AG04450 (cell line): ENCODE results near the gene PCAT7. TPM values are rescaled to one million over a fixed set of nuclear protein-coding genes. Genes with fewer than 3 reads are reported as not detected.
"Not testable (repeated sequence)": the region's sequence is repeated elsewhere in the genome, so short reads cannot be mapped to it uniquely, and the experiment has no call there.

Experiments
- CTCF ChIA-PET: fragments of 300-600, 350-600 bp; formaldehyde crosslinking; extraction: SDS; loops from one replicate; lab custom pipeline; 2022; ENCODE audit warnings: antibody characterized with exemption, inconsistent platforms; lab: Charles Lee
- POLR2A ChIA-PET: fragments of 350-600 bp; formaldehyde crosslinking; extraction: SDS; loops from one replicate; lab custom pipeline; 2021; ENCODE audit warnings: antibody characterized with exemption, inconsistent platforms; lab: Yijun Ruan, JAX
- DNase-seq: peaks from one replicate; pipeline ENCODE4 v3.0.0-alpha.2; 2011; ENCODE audit warnings: low read depth, low spot score
- H3K27ac ChIP-seq: one replicate; pipeline ENCODE4 v1.5.1; 2012; ENCODE audit warnings: low read depth, low read length, control low read depth
- H3K27me3 ChIP-seq: one replicate; pipeline ENCODE4 v1.6.0; 2012; ENCODE audit warnings: low read length; ENCODE audit not compliant: control insufficient read depth, insufficient read depth
- H3K4me3 ChIP-seq: 2 replicates; pipeline ENCODE4 v1.5.1; 2011; ENCODE audit warnings: mild to moderate bottlenecking, low read depth, low read length, control low read depth
- H3K9me3 ChIP-seq: 2 replicates; pipeline ENCODE4 v1.5.1; 2012; ENCODE audit warnings: low read length; ENCODE audit not compliant: control insufficient read depth, insufficient read depth
- polyA minus RNA-seq: library from RNA; depleted of rRNA, polyadenylated mRNA; stranded (reverse); fragments of >200 nt; gene quantifications from 2 replicates; pipeline ENCODE4 v1.2.3, GENCODE V29; 2011; rRNA and poly(A)+ RNA removed
- polyA plus RNA-seq: library from polyadenylated mRNA; depleted of rRNA; stranded (reverse); fragments of >200 nt; gene quantifications from 2 replicates; pipeline ENCODE4 v1.2.3, GENCODE V29; 2011; rRNA removed
- TF ChIP-seq, protein P1 (sequence below): IDR thresholded peaks from 2 replicates; pipeline ENCODE4 v1.5.1; 2011; ENCODE audit warnings: low read depth, low read length, control low read depth, inconsistent platforms

PCAT7 gene
- not detected in 2 replicates for polyA plus RNA-seq
- not detected in 2 replicates for polyA minus RNA-seq

DNA sequence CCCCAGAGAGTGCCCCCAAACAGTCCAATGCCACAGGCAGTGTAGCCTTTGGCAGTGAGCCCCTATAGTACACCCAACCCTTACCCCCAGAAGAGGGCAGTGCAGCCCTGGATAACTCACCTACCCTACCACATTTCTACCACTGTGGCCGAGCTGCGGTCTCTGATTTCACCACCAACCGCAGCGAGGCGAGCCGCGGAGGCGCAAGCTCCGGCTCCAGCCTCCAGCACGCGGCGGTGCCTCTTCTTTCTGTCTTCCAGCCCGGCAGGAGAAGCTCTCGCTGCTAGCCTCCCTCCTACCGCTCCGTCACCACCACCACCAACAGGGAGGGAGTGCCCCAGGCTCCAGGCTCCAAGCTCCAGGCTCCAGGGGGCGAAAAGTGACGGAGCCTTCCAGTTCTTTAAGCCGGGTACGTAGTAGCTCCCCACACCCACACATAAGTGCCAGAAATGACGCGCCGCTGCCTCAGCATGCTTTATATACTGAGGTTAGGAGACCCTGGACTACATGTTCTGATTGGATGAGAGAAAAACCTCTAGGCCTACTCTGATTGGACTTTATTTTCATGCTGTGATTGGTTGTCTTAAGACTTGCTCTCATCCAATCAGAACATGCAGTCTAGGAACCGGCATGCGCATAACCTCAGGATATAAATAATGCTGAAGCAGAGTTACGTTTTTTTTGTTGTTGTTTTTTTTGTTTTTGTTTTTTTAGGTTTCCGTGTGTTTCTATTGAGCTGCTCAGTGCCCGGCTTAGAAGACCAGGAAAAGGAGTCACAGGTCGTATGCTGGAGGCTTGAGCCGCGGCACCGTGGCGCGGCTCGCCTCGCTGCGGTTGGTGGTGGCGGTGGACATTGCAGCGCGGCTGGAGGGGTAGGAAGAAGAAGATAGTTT, at the start of gene PCAT7:
Gene PCAT7, plus strand, starts transcription at position 645 of the 893 bp plus-strand sequence.
- H3K4me3 ChIP-seq = no peak within 1 kb of the TSS
- H3K9me3 ChIP-seq = no peaks in the 10 kb centered on the region; the same call in 1 of the 2 replicates
- ChIA-PET CTCF (no interaction called here), POLR2A (no interaction called here)
- TF ChIP-seq, protein P1, sequence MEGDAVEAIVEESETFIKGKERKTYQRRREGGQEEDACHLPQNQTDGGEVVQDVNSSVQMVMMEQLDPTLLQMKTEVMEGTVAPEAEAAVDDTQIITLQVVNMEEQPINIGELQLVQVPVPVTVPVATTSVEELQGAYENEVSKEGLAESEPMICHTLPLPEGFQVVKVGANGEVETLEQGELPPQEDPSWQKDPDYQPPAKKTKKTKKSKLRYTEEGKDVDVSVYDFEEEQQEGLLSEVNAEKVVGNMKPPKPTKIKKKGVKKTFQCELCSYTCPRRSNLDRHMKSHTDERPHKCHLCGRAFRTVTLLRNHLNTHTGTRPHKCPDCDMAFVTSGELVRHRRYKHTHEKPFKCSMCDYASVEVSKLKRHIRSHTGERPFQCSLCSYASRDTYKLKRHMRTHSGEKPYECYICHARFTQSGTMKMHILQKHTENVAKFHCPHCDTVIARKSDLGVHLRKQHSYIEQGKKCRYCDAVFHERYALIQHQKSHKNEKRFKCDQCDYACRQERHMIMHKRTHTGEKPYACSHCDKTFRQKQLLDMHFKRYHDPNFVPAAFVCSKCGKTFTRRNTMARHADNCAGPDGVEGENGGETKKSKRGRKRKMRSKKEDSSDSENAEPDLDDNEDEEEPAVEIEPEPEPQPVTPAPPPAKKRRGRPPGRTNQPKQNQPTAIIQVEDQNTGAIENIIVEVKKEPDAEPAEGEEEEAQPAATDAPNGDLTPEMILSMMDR = no peak
- H3K27me3 ChIP-seq = peaks cover 2% of the 10 kb centered on the region
- no peak for DNase-seq
- no peak within 1 kb of the TSS for H3K27ac ChIP-seq

DNA sequence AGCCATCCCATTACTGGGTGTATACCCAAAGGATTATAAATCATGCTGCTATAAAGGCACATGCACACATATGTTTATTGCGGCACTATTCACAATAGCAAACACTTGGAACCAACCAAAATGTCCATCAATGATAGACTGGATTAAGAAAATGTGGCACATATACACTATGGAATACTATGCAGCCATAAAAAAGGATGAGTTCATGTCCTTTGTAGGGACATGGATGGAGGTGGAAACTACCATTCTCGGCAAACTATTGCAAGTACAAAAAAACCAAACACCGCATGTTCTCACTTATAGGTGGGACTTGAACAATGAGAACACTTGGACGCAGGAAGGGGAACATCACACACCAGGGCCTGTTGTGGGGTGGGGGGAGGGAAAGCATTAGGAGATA, 48.5 kb upstream of the PCAT7 start:
- DNase-seq, H3K27me3 ChIP-seq, CTCF ChIA-PET, H3K9me3 ChIP-seq, H3K4me3 ChIP-seq, POLR2A ChIA-PET, H3K27ac ChIP-seq: not testable (repeated sequence)

DNA sequence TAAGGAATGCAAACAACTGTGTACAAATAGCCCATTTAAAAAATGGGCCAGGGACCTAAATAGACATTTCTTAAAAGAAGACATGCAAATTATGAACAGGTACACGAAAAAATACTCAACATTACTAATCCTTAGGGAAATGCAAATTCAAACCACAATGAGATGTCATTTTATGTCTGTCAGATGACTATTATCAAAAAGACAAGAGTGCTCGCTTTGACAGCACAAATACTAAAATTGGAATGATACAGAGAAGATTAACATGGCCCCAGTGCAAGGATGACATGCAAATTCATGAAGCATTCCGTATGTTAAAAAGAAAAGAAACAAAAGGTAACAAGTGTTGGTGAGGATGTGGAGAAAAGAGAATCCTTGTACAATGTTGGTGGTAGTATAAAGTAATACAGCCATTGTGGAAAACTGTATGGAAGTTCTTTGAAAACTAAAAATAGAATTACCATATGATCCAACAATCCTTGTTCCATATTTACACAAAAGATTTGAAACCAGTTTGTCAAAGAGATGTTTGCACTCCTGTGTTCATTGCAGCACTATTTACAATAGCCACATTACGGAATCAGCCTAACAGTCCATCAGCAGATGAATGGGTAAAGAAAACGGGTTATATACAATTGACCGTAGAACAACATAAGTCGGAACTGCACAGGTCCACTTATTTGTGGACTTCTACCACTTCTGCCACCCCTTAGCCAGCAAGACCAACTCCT, 47.2 kb upstream of the PCAT7 start:
- H3K27me3 ChIP-seq = no peaks in the 10 kb centered on the region
- TF ChIP-seq, protein P1 = no peak
- CTCF ChIA-PET = no interaction called here
- POLR2A ChIA-PET = no interaction called here
- no peak overlapping the region for H3K4me3 ChIP-seq
- no peak for DNase-seq
- H3K9me3 ChIP-seq = no peaks in the 10 kb centered on the region
- H3K27ac ChIP-seq = no peak overlapping the region

DNA sequence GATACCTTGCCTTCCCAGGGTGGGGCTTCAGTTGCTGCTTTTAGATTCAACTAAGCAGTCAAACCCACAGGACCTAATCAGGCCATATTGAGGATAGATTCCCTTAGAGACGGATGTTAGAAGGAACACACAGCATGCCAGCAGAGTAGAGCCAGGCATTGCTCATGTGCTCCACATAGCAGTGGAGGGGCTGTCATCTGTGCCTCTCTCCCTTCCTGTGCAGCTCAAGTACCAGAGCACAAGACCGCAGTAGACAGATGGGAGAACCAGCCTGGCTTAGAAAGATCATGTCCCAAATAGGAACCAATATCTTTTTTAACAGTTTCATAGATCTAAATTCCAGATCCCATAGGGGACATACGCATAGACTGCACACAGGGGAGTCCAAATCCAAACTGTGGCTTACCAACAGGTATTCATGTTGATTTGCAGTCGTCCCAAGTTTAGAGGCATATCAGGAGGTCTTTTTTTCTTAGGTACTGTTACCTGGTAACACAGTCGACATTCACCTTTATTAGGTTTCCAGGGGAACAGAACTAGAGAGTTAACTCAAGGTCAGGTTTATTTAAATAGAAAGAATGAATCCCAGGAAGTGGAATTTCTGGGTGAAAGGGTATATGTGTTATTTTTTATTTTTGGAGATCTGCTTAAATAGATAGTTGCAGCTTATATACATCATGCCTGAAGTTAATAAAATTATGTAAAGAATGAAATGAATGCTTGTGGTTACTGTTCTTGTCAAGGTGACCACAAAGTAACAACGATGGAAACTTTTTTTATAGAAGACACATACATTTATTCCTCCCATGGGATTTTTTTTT, 43.5 kb upstream of the PCAT7 start:
- ChIA-PET CTCF (no interaction called here), POLR2A (no interaction called here)
- H3K27ac ChIP-seq = no peak overlapping the region
- no peak for DNase-seq
- H3K9me3 ChIP-seq = no peaks in the 10 kb centered on the region
- TF ChIP-seq, protein P1 = no peak
- no peak overlapping the region for H3K4me3 ChIP-seq
- H3K27me3 ChIP-seq = peaks cover 2% of the 10 kb centered on the region

DNA sequence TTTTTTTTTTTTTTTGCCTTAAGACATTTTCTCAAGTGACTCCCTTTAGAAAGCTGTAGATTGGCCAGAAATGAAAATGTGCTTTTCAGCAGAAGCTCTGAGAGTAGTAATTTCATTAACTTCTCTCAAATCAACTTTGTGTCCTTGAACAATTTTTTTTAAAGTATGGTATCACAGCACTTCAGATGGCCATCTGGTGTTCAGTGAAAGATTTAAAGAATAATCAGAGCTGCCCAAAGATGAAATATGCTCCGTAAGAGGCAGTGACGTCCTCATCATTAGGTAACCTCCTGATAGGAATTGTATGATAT, 43.0 kb upstream of the PCAT7 start:
- TF ChIP-seq, protein P1 = no peak
- Histone ChIP-seq H3K27ac (no peak overlapping the region), H3K27me3 (peaks cover 2% of the 10 kb centered on the region), H3K4me3 (no peak overlapping the region), H3K9me3 (no peaks in the 10 kb centered on the region)
- POLR2A ChIA-PET = no interaction called here
- CTCF ChIA-PET = no interaction called here
- DNase-seq = no peak
